HEK293 (cell line): Measurements from ENCODE around the gene GCDH.
A peak's percentile ranks its signal among the peaks of the same experiment; 100 is the strongest.

Experiments used
- CTCF ChIA-PET: fragments of 350-600 bp; formaldehyde crosslinking; extraction: SDS; loops from one replicate; lab custom pipeline; 2021; ENCODE audit warnings: antibody characterized with exemption; lab: Yijun Ruan, JAX
- POLR2A ChIA-PET: fragments of 300-600 bp; formaldehyde crosslinking; extraction: SDS; loops from one replicate; lab custom pipeline; 2020; ENCODE audit warnings: antibody characterized with exemption, inconsistent platforms; lab: Yijun Ruan, JAX
- H3K27ac ChIP-seq: fragments of 200-500 bp; sonication (Bioruptor generic); 2 replicates; pipeline ENCODE4 v1.5.1; 2014; ENCODE audit warnings: low read depth, low read length, control low read depth, inconsistent platforms; ENCODE audit errors: extremely low read depth
- H3K36me3 ChIP-seq, 2 experiments: fragments of 200-500 bp in 1 of 2; sonication (Bioruptor generic) in 1 of 2; 1 replicate in 1 of 2; 2 replicates in 1 of 2; pipeline ENCODE4 v1.5.1; 2014 to 2017; ENCODE audit warnings: inconsistent platforms in 2 of 2, low read length in 2 of 2; ENCODE audit not compliant: control insufficient read depth in 2 of 2, insufficient read depth in 1 of 2
- H3K4me1 ChIP-seq: fragments of 200-500 bp; sonication (Bioruptor generic); 2 replicates; pipeline ENCODE4 v1.5.1; 2014; ENCODE audit warnings: mild to moderate bottlenecking, low read length, inconsistent platforms; ENCODE audit not compliant: control insufficient read depth, insufficient read depth
- H3K4me3 ChIP-seq: 2 replicates; pipeline ENCODE4 v1.5.1; 2011; ENCODE audit warnings: low read depth, mild to moderate bottlenecking, control low read depth, low read length, moderate library complexity
- H3K9me3 ChIP-seq: fragments of 200-500 bp; sonication (Bioruptor generic); 2 replicates; pipeline ENCODE4 v1.5.1; 2014; ENCODE audit warnings: low read depth, low read length, inconsistent platforms; ENCODE audit not compliant: control insufficient read depth, insufficient read depth
- CTCF ChIP-seq: fragments of 450-650 bp; formaldehyde crosslinking; IDR thresholded peaks from 2 replicates; pipeline ENCODE4 v1.5.1; 2016; ENCODE audit warnings: missing biosample characterization, missing genetic modification characterization
- EGR2 ChIP-seq: fragments of 450-650 bp; formaldehyde crosslinking; IDR thresholded peaks from 2 replicates; pipeline ENCODE4 v1.5.1; 2016; ENCODE audit warnings: low read depth, missing biosample characterization, missing genetic modification characterization
- KLF1 ChIP-seq: fragments of 450-650 bp; formaldehyde crosslinking; IDR thresholded peaks from 2 replicates; pipeline ENCODE4 v1.5.1; 2016; ENCODE audit warnings: missing biosample characterization, missing genetic modification characterization
- OVOL3 ChIP-seq: fragments of 450-650 bp; formaldehyde crosslinking; IDR thresholded peaks from 2 replicates; pipeline ENCODE4 v1.5.1; 2016; ENCODE audit warnings: missing biosample characterization, missing genetic modification characterization
- PRDM1 ChIP-seq: fragments of 450-650 bp; formaldehyde crosslinking; IDR thresholded peaks from 2 replicates; pipeline ENCODE4; 2016; ENCODE audit warnings: missing biosample characterization, missing genetic modification characterization
- SCRT1 ChIP-seq: fragments of 450-650 bp; formaldehyde crosslinking; IDR thresholded peaks from 2 replicates; pipeline ENCODE4 v1.5.1; 2016; ENCODE audit warnings: missing biosample characterization, missing genetic modification characterization, borderline replicate concordance
- SCRT2 ChIP-seq: fragments of 450-650 bp; formaldehyde crosslinking; IDR thresholded peaks from 2 replicates; pipeline ENCODE4 v1.5.1; 2016; ENCODE audit warnings: missing biosample characterization, missing genetic modification characterization
- SP2 ChIP-seq: fragments of 450-650 bp; formaldehyde crosslinking; IDR thresholded peaks from 2 replicates; pipeline ENCODE4 v1.5.1; 2016; ENCODE audit warnings: missing biosample characterization, missing genetic modification characterization
- SP7 ChIP-seq: fragments of 450-650 bp; formaldehyde crosslinking; IDR thresholded peaks from 2 replicates; pipeline ENCODE4 v1.5.1; 2016; ENCODE audit warnings: missing biosample characterization, missing genetic modification characterization
- ZBTB8A ChIP-seq: fragments of 450-650 bp; formaldehyde crosslinking; IDR thresholded peaks from 2 replicates; pipeline ENCODE4 v1.5.1; 2016; ENCODE audit warnings: missing biosample characterization, missing genetic modification characterization
- ZEB2 ChIP-seq: fragments of 450-650 bp; formaldehyde crosslinking; IDR thresholded peaks from 2 replicates; pipeline ENCODE4 v1.5.1; 2016; ENCODE audit warnings: missing biosample characterization, missing genetic modification characterization
- ZNF10 ChIP-seq: fragments of 450-650 bp; formaldehyde crosslinking; IDR thresholded peaks from 2 replicates; pipeline ENCODE4 v1.5.1; 2017; ENCODE audit warnings: missing biosample characterization, missing genetic modification characterization
- ZNF121 ChIP-seq: fragments of 450-650 bp; formaldehyde crosslinking; IDR thresholded peaks from 2 replicates; pipeline ENCODE4 v1.5.1; 2016; ENCODE audit warnings: missing biosample characterization, missing genetic modification characterization
- ZNF146 ChIP-seq: fragments of 450-650 bp; formaldehyde crosslinking; IDR thresholded peaks from 2 replicates; pipeline ENCODE4 v1.5.1; 2016; ENCODE audit warnings: missing biosample characterization, missing genetic modification characterization
- ZNF169 ChIP-seq: fragments of 450-650 bp; formaldehyde crosslinking; IDR thresholded peaks from 2 replicates; pipeline ENCODE4 v1.5.1; 2016; ENCODE audit warnings: missing biosample characterization, missing genetic modification characterization
- ZNF175 ChIP-seq: fragments of 450-650 bp; formaldehyde crosslinking; IDR thresholded peaks from 2 replicates; pipeline ENCODE4 v1.5.1; 2016; ENCODE audit warnings: missing biosample characterization, missing genetic modification characterization
- ZNF202 ChIP-seq: fragments of 450-650 bp; formaldehyde crosslinking; IDR thresholded peaks from 2 replicates; pipeline ENCODE4 v1.5.1; 2016; ENCODE audit warnings: missing biosample characterization, missing genetic modification characterization, borderline replicate concordance
- ZNF221 ChIP-seq: fragments of 450-650 bp; formaldehyde crosslinking; IDR thresholded peaks from 2 replicates; pipeline ENCODE4 v1.5.1; 2017; ENCODE audit warnings: missing biosample characterization, missing genetic modification characterization, borderline replicate concordance
- ZNF335 ChIP-seq: fragments of 450-650 bp; formaldehyde crosslinking; conservative IDR thresholded peaks from 2 replicates; pipeline ENCODE4 v1.5.1; 2016; ENCODE audit warnings: missing biosample characterization, missing genetic modification characterization
- ZNF362 ChIP-seq: fragments of 450-650 bp; formaldehyde crosslinking; IDR thresholded peaks from 2 replicates; pipeline ENCODE4 v1.5.1; 2016; ENCODE audit warnings: missing biosample characterization, missing genetic modification characterization
- ZNF391 ChIP-seq: fragments of 450-650 bp; formaldehyde crosslinking; IDR thresholded peaks from 2 replicates; pipeline ENCODE4 v1.5.1; 2016; ENCODE audit warnings: low read depth, missing biosample characterization, missing genetic modification characterization, borderline replicate concordance
- ZNF423 ChIP-seq: fragments of 450-650 bp; formaldehyde crosslinking; IDR thresholded peaks from 2 replicates; pipeline ENCODE4 v1.5.1; 2016; ENCODE audit warnings: missing biosample characterization, missing genetic modification characterization
- ZNF473 ChIP-seq: fragments of 450-650 bp; formaldehyde crosslinking; IDR thresholded peaks from 2 replicates; pipeline ENCODE4 v1.5.1; 2017; ENCODE audit warnings: missing biosample characterization, missing genetic modification characterization
- ZNF501 ChIP-seq: fragments of 450-650 bp; formaldehyde crosslinking; IDR thresholded peaks from 2 replicates; pipeline ENCODE4 v1.5.1; 2016; ENCODE audit warnings: missing biosample characterization, missing genetic modification characterization
- ZNF513 ChIP-seq: fragments of 450-650 bp; IDR thresholded peaks from 2 replicates; pipeline ENCODE4 v1.5.1; 2018; ENCODE audit warnings: missing biosample characterization, missing genetic modification characterization
- ZNF544 ChIP-seq: fragments of 450-650 bp; formaldehyde crosslinking; IDR thresholded peaks from 2 replicates; pipeline ENCODE4 v1.5.0; 2017; ENCODE audit warnings: missing biosample characterization, missing genetic modification characterization
- ZNF600 ChIP-seq: fragments of 450-650 bp; formaldehyde crosslinking; IDR thresholded peaks from 2 replicates; pipeline ENCODE4 v1.5.1; 2016; ENCODE audit warnings: missing biosample characterization, missing genetic modification characterization
- ZNF747 ChIP-seq: fragments of 450-650 bp; formaldehyde crosslinking; IDR thresholded peaks from 2 replicates; pipeline ENCODE4 v1.5.1; 2016; ENCODE audit warnings: missing biosample characterization, missing genetic modification characterization
- ZNF768 ChIP-seq: fragments of 450-650 bp; formaldehyde crosslinking; IDR thresholded peaks from 2 replicates; pipeline ENCODE4 v1.5.1; 2018; ENCODE audit warnings: missing biosample characterization, mild to moderate bottlenecking, missing genetic modification characterization

The GCDH gene

GRCh38 chr19:12865746-12866415, 25.1 kb upstream of the GCDH start (continued):
- TF ChIP-seq EGR2 (tag by site-specific recombination) (no peak), ZNF335 (no peak), ZNF768 (tag by site-specific recombination) (no peak), ZNF544 (no peak), ZBTB8A (no peak), ZNF146 (no peak), ZNF221 (no peak), ZNF175 (no peak), PRDM1 (no peak), ZNF362 (tag by site-specific recombination) (no peak), ZNF513 (tag by site-specific recombination) (no peak), SCRT1 (tag by site-specific recombination) (no peak)

- H3K27ac ChIP-seq = no peak overlapping the region
- H3K36me3 ChIP-seq = peaks cover 0 to 4% of the 10 kb centered on the region in 2 experiments; a peak in 2 of 3 replicates
- ChIA-PET POLR2A (no interaction called here), CTCF (interaction anchor here (0.7 to 4.6 kb wide), 4 partner anchors 19 to 1100 kb away, joined by 3 to 30 read pairs (median 4); partner anchors contain the start of gene ZNF441)
- no peaks in the 10 kb centered on the region for H3K9me3 ChIP-seq
- H3K4me1 ChIP-seq = peaks cover 4% of the 10 kb centered on the region
- TF ChIP-seq SP2 (tag by site-specific recombination) (0 out of 2 replicates have a peak, but pooled peaks have one; percentile 2), KLF1 (tag by site-specific recombination) (peak; percentile 45; the same call in 1 of the 2 replicates), ZNF600 (tag by site-specific recombination) (peak; percentile 30; the same call in 1 of the 2 replicates), ZNF747 (tag by site-specific recombination) (no peak)
- no peak overlapping the region for H3K4me3 ChIP-seq
These were observed 24.4 kb upstream of the GCDH start for GRCh38 chr19:12866416-12867119.

GRCh38 chr19:12867120-12868099, 23.6 kb upstream of the GCDH start:
- peaks cover 4% of the 10 kb centered on the region for H3K4me1 ChIP-seq
- H3K27ac ChIP-seq = peak overlapping the region; percentile 41; the same call in 1 of the 2 replicates
- H3K36me3 ChIP-seq = peaks cover 0 to 4% of the 10 kb centered on the region in 2 experiments; a peak in 2 of 3 replicates
- ChIA-PET CTCF (interaction anchor here (0.7 kb wide), 2 partner anchors 20 to 1101 kb away, joined by 3 to 4 read pairs; partner anchors contain the start of gene ZNF441), POLR2A (no interaction called here)
- peak overlapping the region; percentile 45 for H3K4me3 ChIP-seq
- H3K9me3 ChIP-seq = no peaks in the 10 kb centered on the region
- no peak for TF ChIP-seq ZNF423 (tag by site-specific recombination)
- TF ChIP-seq ZNF169 (tag by site-specific recombination) = no peak
- no peak for TF ChIP-seq OVOL3 (tag by site-specific recombination)
- no peak for TF ChIP-seq ZEB2 (tag by site-specific recombination)
- TF ChIP-seq ZNF121 (tag by site-specific recombination) = no peak
- TF ChIP-seq ZNF391 = no peak
- no peak for TF ChIP-seq ZNF473
- peak; percentile 56; the same call in 1 of the 2 replicates for TF ChIP-seq CTCF (tag by site-specific recombination)
- TF ChIP-seq ZNF202 (tag by site-specific recombination) = no peak
- 0 out of 2 replicates have a peak, but pooled peaks have one; percentile 50 for TF ChIP-seq ZBTB8A
- TF ChIP-seq ZNF10 (tag by site-specific recombination) = no peak
- peak; percentile 44 for TF ChIP-seq SP7 (tag by site-specific recombination)
- peak; percentile 93 for TF ChIP-seq SCRT2 (tag by site-specific recombination)
- TF ChIP-seq ZNF501 (tag by site-specific recombination) = no peak
